SU-DHL-6 (cell line): ENCODE data around the gene BRSK1.

Source experiments
- EZH2phosphoT487 ChIP-seq: fragments of 200-600 bp; sonication (generic), shearing (Covaris generic); conservative IDR thresholded peaks from 2 replicates; pipeline ENCODE4 v1.6.1; 2018; ENCODE audit warnings: mild to moderate bottlenecking, antibody characterized with exemption, low read length, moderate library complexity, mixed read lengths
- TF ChIP-seq, protein P1 (sequence below): fragments of 200-600 bp; sonication (generic); IDR thresholded peaks from one replicate; pipeline ENCODE4 v1.5.1; 2017; ENCODE audit warnings: antibody characterized with exemption, mild to moderate bottlenecking, low read length, moderate library complexity; ENCODE audit not compliant: insufficient read depth, poor library complexity, severe bottlenecking

DNA sequence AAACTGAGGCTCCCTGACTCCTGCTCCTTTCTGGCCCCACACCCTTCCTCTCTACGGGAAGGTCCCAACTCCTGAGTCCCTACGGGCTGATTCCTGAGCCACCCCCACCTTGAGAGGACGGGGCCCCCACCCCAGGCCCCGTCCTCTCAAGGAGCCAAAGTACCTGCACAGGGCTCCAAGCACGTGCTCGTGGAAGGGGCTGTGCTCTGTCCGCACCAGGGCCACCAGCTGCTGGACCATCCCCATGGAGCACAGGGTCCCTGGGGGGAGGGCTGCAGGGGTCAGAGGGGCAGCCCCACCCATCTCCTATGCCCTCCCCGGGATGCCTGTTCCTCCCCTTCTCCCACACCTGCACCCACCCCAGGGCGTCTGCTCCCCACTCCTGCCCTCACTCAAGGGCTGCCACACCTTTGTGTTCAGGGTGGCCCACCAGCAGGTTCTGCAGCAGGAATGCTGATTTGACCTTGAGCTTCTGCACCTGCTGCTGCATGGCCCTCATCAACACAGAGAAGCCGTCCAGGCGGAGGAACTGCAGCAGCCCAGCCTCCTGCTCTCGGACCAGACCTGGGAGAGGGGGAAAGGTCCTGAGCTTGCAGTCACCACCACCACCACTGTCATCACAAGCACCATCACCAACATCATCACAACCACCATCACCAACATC is 17.9 kb upstream of the BRSK1 start:
- TF ChIP-seq, protein P1, sequence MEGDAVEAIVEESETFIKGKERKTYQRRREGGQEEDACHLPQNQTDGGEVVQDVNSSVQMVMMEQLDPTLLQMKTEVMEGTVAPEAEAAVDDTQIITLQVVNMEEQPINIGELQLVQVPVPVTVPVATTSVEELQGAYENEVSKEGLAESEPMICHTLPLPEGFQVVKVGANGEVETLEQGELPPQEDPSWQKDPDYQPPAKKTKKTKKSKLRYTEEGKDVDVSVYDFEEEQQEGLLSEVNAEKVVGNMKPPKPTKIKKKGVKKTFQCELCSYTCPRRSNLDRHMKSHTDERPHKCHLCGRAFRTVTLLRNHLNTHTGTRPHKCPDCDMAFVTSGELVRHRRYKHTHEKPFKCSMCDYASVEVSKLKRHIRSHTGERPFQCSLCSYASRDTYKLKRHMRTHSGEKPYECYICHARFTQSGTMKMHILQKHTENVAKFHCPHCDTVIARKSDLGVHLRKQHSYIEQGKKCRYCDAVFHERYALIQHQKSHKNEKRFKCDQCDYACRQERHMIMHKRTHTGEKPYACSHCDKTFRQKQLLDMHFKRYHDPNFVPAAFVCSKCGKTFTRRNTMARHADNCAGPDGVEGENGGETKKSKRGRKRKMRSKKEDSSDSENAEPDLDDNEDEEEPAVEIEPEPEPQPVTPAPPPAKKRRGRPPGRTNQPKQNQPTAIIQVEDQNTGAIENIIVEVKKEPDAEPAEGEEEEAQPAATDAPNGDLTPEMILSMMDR = no peak
- no peak for TF ChIP-seq EZH2phosphoT487
